ENCODE results near the gene CHRNA1.

The CHRNA1 gene

DNA sequence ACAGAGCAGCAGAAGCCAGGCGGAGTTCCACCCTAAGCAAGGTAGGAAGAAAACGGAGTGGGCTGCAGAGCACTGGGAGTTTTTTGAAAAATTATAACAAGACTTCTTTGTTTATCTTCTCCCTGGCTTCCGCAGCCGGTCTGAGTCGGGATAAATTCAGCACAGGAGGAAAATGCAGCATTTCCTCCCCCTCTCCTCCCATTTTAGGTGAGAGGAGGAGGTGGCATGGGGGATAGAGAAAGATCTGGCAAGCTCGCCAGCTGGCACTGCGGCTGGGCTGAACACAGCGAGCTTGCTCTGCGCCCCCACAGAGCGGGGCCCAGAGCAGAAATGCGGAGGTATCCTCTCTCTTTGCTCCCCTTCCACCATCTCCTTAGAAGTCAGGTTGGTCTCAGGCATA lies 17.7 kb upstream of the CHRNA1 start:
- DNase-seq: no peak

DNA sequence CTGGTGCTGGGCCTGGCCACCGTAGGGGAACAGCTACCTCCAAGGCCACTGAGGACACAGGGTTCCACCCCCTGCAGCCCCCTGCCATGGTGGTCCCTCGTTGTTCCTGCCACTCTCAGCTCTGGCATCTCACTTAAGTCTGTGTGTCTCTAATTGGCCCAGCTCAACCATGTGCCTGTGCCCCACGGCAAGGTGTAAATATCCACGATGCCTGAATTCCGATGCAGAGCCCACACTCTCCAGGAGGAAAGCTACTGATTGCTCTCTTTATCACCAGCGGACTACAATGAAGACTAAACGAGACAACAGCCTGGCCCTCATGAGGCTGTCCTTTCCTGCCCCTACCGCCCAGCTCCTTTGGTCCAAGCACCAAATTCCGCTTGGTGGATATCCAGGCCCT lies 17.0 kb upstream of the CHRNA1 start:
- DNase-seq: no peak

- DNase-seq: no peak
These were observed 16.6 kb upstream of the CHRNA1 start for GRCh38 chr2:174780856-174781255.

- DNase-seq: no peak
These were observed 16.0 kb upstream of the CHRNA1 start for GRCh38 chr2:174780191-174780840.

GRCh38 chr2:174779361-174779928 lies 15.2 kb upstream of the CHRNA1 start:
- DNase-seq: no peak

DNA sequence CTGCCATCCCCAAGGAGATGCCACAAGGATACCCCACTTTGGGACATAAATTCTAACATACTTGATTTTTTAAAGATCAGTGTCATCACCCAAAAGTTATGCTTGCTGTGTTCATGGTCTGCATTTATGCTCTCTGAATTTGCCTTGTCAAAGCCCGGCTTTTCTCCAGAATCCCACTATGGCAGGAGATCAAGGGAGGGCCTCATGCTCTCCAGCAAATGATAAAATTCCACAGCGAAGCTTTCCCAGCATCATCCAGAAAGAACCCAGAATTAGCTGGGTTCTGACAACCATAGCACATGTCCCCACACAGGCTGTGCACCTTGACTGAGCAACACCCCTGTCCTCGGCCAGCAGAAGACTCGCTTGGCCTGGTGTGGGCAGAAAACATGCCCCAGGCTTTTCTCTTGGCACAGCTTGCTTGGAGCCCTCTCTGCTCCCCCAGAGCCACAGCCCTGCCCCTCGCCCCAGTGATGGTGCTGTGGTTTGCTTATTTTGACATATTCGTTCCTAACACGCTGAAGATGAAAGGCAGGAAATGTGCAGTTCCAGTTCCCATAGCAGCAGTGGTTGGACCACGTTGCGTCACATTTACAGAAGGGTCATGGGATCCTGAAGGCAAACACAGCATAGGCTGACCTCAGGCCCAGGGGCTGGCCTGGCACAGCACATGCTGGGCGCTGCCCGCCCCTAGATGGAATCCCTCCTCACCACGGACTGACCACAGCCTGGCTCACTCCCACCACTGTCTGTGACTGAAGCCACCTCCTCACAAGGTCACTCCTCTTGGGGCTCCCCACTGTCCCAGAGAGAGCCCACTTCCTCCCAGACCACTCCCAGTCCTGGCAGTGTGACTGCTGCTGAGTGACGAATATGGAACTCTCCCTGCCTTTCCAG lies 14.1 kb upstream of the CHRNA1 start:
- DNase-seq: peak; percentile 92 to 93

GRCh38 chr2:174777347-174778084 lies 13.2 kb upstream of the CHRNA1 start:
- no peak for DNase-seq

- DNase-seq: no peak
These were observed 12.4 kb upstream of the CHRNA1 start for GRCh38 chr2:174776675-174777074.

DNA sequence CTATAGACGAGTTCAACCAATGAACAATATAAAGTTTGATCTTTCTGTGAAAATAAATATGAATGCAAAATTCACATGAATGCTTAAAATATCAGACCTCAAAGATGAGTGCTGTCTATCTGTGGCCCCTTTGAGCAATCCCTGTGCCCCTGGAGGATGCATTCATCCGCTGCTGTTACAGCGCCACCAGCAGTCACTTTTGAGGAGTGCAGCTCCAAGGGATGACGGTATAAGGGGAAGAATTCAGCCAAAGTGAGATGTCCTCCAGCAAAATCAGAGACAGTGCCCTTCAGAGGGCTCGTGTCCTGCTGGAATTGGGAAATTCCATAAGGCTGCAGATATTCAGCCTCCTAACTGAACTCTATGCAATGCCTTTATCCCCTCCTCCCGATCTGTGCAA lies 12.0 kb upstream of the CHRNA1 start:
- no peak for DNase-seq

- DNase-seq: peak in 1 of 2 donors; percentile 40
These were observed 11.3 kb upstream of the CHRNA1 start for GRCh38 chr2:174775571-174775980.

DNA sequence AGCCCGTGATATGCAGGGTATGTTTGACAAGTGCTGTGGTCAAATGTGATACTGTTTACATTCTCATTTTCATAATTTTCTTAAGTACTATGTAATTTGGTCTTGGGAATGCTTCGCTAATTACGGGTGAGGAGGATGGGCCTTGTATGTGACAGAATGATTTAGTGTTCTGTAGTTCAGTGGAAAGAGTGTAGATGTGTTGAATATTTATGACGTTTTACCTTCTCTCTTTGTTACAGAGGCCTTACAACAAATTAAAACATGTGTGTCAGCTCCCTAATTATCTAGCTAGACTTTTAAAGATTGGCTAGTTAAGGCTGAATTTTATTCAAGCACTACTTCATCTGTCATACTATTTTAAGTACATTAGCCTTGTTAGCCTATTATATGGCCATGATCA lies 10.6 kb upstream of the CHRNA1 start:
- DNase-seq: no peak

DNA sequence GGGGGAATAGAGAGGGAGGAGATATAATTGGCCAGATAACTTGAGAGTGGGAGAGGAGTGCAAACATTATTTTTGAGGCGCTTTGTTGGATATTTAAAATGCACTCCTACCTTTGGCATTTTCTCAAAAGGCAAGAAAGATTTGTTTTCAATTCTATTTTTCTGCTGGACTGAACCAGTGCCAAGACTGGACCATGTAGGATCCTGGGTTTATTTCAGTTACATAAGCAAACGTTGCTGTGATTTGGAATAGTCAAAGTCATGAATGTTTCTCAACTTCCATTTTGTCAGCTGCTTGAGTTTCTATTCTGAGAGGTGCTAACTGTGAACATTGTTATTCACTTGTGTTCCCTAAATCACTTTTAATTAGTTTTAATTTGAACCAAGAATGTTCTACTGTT lies 8.9 kb upstream of the CHRNA1 start:
- DNase-seq: peak; percentile 32 to 39

GRCh38 chr2:174772472-174772801 lies 8.2 kb upstream of the CHRNA1 start:
- DNase-seq: no peak

GRCh38 chr2:174771631-174772471 lies 7.6 kb upstream of the CHRNA1 start:
- DNase-seq: peak; percentile 72 to 73

- DNase-seq: no peak
These were observed 6.9 kb upstream of the CHRNA1 start for GRCh38 chr2:174771136-174771535.

DNA sequence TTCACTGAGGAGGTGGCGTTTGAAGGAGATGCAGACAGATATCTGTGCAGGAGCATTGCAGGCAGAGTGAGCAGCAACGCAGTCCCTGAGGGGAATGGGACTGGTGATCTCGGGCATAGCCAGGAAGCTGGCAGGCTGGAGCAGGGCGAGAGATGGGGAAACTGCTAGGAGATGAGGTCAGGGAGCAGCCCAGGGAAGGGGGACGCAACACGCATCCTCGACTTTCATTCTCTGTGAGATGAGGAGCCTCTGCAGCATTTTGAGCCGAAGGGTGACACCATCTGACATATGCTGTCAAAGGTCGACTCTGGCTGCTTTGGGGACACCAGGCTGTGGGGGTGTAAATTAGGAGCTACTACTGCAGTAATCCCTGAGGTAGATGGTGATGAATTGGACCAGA lies 4.3 kb upstream of the CHRNA1 start:
- DNase-seq: no peak

DNA sequence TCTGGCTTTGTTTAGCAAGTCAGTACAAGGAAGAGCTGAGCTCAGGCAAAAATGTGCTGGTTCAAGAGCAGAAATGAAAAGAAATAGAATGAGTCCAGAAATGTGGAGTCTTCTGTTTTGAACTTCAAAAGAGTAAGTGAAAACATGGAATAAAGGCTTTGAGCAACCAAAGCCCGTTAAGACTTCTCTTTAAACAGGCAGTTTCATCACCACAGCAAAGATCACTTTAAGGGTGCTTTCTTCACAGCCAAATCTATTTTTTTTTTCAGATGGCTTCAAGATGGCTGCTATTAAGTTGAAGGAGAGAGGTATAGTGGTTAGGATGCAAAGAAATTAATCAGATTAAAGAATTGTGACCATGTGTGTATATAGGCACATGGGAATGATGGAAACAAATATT lies 2.0 kb upstream of the CHRNA1 start:
- peak; percentile 38 to 54 for DNase-seq

DNA sequence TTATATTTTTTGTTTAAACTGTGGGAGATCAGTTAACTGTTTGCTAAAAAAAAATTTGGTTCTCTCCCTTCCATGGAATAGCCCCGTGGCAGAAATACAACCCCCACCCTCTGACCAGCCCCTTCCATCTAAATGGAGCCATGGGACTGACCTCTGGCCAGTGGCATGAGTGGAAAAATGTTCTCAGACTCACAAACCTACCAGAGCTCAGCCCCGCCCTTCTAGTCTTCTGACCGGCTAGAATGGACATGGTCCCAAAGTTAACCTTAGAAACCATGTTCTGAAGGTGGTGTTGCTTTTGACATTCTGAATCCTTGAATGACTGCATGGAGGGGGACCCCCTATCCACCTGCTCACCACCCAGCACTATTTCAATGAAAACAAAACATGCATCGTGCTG lies 1.3 kb upstream of the CHRNA1 start:
- no peak for DNase-seq

DNA sequence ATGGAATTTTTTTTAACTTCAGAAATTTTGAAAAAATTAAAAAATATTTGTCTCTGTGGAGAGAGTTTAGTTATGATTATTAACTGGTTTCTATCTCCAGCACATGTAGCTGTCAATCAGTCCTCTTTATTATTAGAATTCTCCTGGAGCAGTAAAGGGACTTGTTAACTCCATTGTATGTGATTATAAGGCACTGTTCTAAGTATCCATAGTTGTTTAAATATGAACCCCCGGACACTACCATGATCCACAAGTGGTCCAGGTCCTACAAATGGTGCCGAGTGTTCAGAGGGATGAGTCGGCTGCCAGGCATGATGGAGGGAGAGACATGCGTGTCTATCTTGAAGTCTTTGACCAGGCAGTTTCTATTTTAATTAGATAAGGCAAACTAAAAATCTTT lies 492 bp downstream of the CHRNA1 start:
- DNase-seq: no peak

- DNase-seq: no peak
These were observed 1.8 kb downstream of the CHRNA1 start for GRCh38 chr2:174762464-174762863.

- no peak for DNase-seq
These were observed 2.4 kb downstream of the CHRNA1 start for GRCh38 chr2:174761837-174762236.

GRCh38 chr2:174760845-174761473 lies 3.3 kb downstream of the CHRNA1 start:
- peak in 1 of 2 donors; percentile 35 for DNase-seq

Data from inflammatory macrophage (primary cell).